HG03135 (cell line): ENCODE data around the gene LCE3D.
"Not testable (repeated sequence)": the region's sequence is repeated elsewhere in the genome, so short reads cannot be mapped to it uniquely, and the experiment has no call there.

Experiments
- ATAC-seq: cut with Tn5 transposase; IDR thresholded peaks from one replicate; pipeline ENCODE4 v1.9.1; 2021; ENCODE audit warnings: mild to moderate bottlenecking, moderate library complexity; ENCODE audit not compliant: unreplicated experiment

The LCE3D gene

GRCh38 chr1:152580433-152580832 is at the start of gene LCE3D:
LCE3D (minus strand) TSS chr1:152580516; CDS start chr1:152579936, 580 bp downstream.
- no peak for ATAC-seq

GRCh38 chr1:152626744-152627143 is 46.4 kb upstream of the LCE3D start:
- no peak for ATAC-seq

GRCh38 chr1:152623203-152623844 is 43.0 kb upstream of the LCE3D start:
- no peak for ATAC-seq

- no peak for ATAC-seq
These were observed 42.5 kb upstream of the LCE3D start, which contains the start of gene LCE3A for GRCh38 chr1:152622803-152623202. LCE3A (minus strand) TSS chr1:152623103; CDS start chr1:152623103, 0 bp downstream.

- no peak for ATAC-seq
These were observed 41.7 kb upstream of the LCE3D start for GRCh38 chr1:152621993-152622392.

DNA sequence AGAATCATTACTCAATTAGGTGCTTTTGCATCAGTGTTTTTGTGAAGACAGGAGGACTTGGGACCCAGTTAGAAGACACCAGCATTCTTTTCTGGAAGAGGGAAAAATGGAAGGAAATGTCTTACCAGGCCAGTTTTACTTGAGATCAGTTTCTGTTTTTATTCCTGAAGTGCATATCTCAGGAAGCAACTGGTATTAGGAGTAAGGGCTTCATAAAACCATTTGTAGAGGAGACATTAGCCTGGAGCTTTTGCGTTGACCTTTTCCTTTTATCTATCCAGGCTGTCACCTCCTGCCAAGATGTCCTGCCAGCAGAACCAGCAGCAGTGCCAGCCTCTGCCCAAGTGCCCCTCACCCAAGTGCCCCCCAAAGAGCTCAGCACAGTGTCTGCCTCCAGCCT is 33.2 kb upstream of the LCE3D start, which contains the start of gene LCE3B:
Gene LCE3B, plus strand, starts transcription at position 301 of the 400 bp plus-strand sequence. Its CDS starts 0 bp downstream, at position 301.
- ATAC-seq = no peak

DNA sequence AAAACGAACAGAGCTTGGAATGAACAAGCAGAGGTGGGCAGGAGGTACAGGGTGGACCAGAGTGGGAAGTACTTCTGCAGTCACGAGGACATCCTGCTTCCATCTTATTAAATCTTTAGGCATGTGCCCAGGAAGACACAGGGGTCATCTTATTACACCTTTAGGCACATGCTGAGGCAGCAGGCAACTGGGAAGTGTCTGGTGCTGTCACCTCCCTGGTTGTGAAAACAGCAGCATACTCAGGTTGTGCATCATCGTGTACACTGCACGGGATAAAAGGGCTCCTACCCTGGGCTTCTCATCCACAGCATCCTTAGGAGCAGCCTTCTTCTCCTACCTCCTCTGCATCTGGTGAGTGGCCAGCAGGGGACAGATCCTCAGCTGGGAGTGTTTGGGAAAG is 19.6 kb upstream of the LCE3D start, which contains the start of gene LCE3C:
Gene LCE3C, plus strand, starts transcription at position 301 of the 400 bp plus-strand sequence. CDS start 498 bp downstream, outside the sequence.
- ATAC-seq = no peak

GRCh38 chr1:152596986-152597385 is 16.7 kb upstream of the LCE3D start:
- no peak for ATAC-seq

GRCh38 chr1:152585586-152585985 is 5.3 kb upstream of the LCE3D start:
- ATAC-seq = no peak

DNA sequence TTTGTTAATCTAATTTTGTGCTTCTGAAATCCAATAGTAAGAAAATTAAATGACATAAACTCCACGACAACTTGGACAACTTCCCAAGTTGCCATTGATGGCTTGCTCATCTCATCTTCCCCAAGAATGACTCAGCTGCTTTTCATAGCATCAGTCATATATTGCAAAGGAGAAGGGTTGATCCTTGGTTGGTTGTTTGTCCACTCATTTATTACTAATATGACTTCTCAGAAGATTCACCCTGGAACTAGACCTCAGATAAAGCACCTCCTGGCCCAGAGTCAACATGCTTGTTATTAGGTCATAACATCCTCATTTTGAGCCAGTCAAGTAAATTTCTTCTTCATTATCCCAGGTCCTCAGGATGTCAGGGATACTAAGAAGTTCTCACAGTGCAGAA is 2.3 kb upstream of the LCE3D start:
- ATAC-seq = no peak

GRCh38 chr1:152579526-152579925 is 790 bp downstream of the LCE3D start:
- ATAC-seq = not testable (repeated sequence)

GRCh38 chr1:152577168-152577567 is 3.1 kb downstream of the LCE3D start:
- no peak for ATAC-seq

- ATAC-seq = no peak
These were observed 13.6 kb downstream of the LCE3D start, which contains the start of gene LCE3E for GRCh38 chr1:152566681-152567080. LCE3E (minus strand) TSS chr1:152566780; CDS start chr1:152566208, 572 bp downstream.

GRCh38 chr1:152565535-152566215 is 14.6 kb downstream of the LCE3D start:
- ATAC-seq = no peak

GRCh38 chr1:152565115-152565514 is 15.2 kb downstream of the LCE3D start:
- ATAC-seq = no peak

DNA sequence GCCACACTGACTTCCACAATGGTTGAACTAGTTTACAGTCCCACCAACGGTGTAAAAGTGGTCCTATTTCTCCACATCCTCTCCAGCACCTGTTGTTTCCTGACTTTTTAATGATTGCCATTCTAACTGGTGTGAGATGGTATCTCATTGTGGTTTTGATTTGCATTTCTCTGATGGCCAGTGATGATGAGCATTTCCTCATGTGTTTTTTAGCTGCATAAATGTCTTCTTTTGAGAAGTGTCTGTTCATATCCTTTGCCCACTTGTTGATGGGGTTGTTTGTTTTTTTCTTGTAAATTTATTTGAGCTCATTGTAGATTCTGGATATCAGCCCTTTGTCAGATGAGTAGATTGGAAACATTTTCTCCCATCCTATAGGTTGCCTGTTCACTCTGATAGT is 32.0 kb downstream of the LCE3D start:
- not testable (repeated sequence) for ATAC-seq

DNA sequence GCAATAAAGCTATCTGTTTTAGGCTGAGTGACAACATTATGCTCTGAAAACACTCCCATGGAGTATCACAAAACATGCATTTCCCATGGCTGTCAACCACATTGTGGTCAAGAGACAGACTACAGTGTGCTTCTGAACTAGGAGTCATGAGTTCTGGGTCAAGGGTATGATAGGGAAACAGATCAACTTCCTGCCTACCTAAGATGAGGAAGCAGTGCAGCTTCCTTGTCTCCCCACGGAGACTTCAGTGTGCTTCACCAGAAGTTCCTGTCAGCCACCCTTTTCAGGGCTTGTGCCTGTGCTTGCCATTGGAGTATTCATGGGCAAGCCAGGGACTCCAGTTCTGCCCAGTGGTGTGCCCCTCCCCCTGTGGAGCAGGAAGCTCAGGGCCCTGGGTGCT is 33.6 kb downstream of the LCE3D start:
- no peak for ATAC-seq

GRCh38 chr1:152543820-152544219 is 36.5 kb downstream of the LCE3D start:
- no peak for ATAC-seq

DNA sequence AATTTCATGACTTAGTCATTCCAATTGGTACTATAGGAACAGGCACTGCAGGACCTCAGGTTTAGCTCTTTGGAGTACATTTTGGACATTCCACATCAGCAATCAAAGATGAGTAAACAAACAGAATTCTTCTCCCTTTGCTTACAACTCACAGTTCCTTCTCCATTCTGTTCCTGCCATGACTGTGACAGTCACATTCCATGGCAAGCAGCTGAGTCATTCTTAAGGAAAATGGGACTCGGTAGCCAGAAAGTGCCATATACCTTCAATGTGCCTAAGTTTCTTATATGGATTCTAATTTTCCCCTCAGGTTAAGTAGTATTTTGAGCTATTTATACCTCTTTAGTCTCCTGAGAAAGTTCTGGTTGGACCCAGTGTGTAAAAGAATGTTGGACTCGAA is 40.4 kb downstream of the LCE3D start:
- no peak for ATAC-seq

GRCh38 chr1:152537496-152537895 is 42.8 kb downstream of the LCE3D start:
- ATAC-seq = no peak

GRCh38 chr1:152535774-152536173 is 44.5 kb downstream of the LCE3D start:
- no peak for ATAC-seq

DNA sequence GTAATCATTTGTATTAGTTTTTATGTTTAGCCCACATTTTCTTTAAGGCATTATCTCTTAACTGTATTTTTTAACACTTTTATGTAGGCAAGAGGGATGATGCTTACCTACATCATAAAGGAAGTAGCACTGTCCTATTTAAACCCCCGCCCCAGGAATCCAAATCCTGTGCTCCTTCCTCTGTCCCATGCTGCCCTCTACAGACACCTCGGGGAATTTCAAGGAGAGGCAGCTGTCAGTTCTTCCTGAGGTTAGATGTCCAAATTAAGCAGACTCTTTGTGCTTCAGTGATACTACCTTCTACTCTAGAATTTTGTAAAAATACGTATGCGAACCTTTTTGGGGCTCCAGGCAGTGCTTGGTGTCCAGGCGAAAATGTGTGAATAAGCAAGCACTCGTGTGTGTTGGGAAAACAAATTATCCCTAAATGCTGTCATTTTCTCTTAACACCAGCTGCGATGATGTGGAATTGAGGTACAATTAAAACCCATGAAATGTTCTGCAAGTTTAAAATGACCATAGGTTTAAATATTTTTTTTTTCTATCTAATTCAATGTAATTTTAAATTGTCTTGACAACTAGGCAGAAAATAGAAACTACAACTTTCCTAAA is 46.9 kb downstream of the LCE3D start:
- no peak for ATAC-seq
